Measurements from ENCODE around the gene CASD1. TPM values are rescaled to one million over a fixed set of nuclear protein-coding genes. Genes with fewer than 3 reads are reported as not detected.

Gene CASD1
- total and polyA plus RNA-seq, 2 of the 4 experiments (the other 2 are of a cell fraction), result 4.0 to 4.5 TPM

GRCh38 chr7:94577357-94577756 is 67.7 kb downstream of the CASD1 start:
- no peaks in the 10 kb centered on the region for H3K36me3 ChIP-seq (ENCODE audit: control insufficient read depth, insufficient read depth, low read length)
- no peak overlapping the region for H2AK5ac ChIP-seq (ENCODE audit: low read depth, low read length)
- no peaks in the 10 kb centered on the region for H3K79me1 ChIP-seq (ENCODE audit: low read depth in 1 of 2, low read length in 2 of 2)
- TF ChIP-seq MXI1 (IDR thresholded peaks at IDR 0.05; ENCODE audit: borderline replicate concordance, low read depth, low read length) (no peak), NFE2L2 (IDR thresholded peaks at IDR 0.05; ENCODE audit: low read depth, low read length) (no peak), POLR2A (IDR thresholded peaks at IDR 0.05; ENCODE audit: low read depth, low read length) (no peak)
- peaks cover 6% of the 10 kb centered on the region for H3K9me3 ChIP-seq (ENCODE audit: control insufficient read depth, insufficient read depth, low read length)
- CTCF ChIA-PET, result no interaction called here
- H3K9ac ChIP-seq (ENCODE audit: low read depth, low read length), result no peak overlapping the region
- no peak overlapping the region for H2BK15ac ChIP-seq (ENCODE audit: low read depth, low read length)
- H2BK120ac ChIP-seq (ENCODE audit: low read depth, low read length), result no peak overlapping the region
- H3K27ac ChIP-seq (ENCODE audit: insufficient read depth, low read length), result no peak overlapping the region
- H4K91ac ChIP-seq (ENCODE audit: insufficient read depth, low read depth, low read length), result no peak overlapping the region
- intact Hi-C loops (cut with micrococcal nuclease) (no loop called here), dilution Hi-C loops (cut with HindIII; ENCODE audit: low sequenced_read_pairs, unreplicated experiment) (no loop called here), in situ Hi-C loops (cut with MboI; ENCODE audit: low sequenced_read_pairs) (no loop called here)
- H3K4me1 ChIP-seq (ENCODE audit: control insufficient read depth, insufficient read depth, low read length), result peaks cover 1% of the 10 kb centered on the region; the same call in 1 of the 2 replicates
- no peak overlapping the region for H3K23ac ChIP-seq (ENCODE audit: low read depth, low read length)
- H3K18ac ChIP-seq (ENCODE audit: low read depth, low read length), result no peak overlapping the region
- no peaks in the 10 kb centered on the region for H3K9me1 ChIP-seq (ENCODE audit: insufficient read depth, low read length)
- POLR2A ChIA-PET (ENCODE audit: unreplicated experiment), result no interaction called here
- H3K27me3 ChIP-seq (ENCODE audit: control insufficient read depth, insufficient read depth, low read length), result no peaks in the 10 kb centered on the region
- H3K14ac ChIP-seq (replicated peaks; ENCODE audit: low read depth, low read length), result no peak overlapping the region
- H4K20me1 ChIP-seq (ENCODE audit: insufficient read depth, low read length), result no peaks in the 10 kb centered on the region
- no peak for ATAC-seq (ENCODE audit: low read depth)
- DNase-seq, result no peak
- no peak overlapping the region for H3K56ac ChIP-seq (ENCODE audit: extremely low read depth, insufficient read depth, low read length)
- no peak overlapping the region for H2AFZ ChIP-seq (replicated peaks; ENCODE audit: low read length, poor library complexity)
- no peak overlapping the region for H4K8ac ChIP-seq (ENCODE audit: low read depth in 2 of 2, low read length in 2 of 2)
- H4K5ac ChIP-seq (ENCODE audit: low read depth, low read length), result no peak overlapping the region
- H2AK9ac ChIP-seq (replicated peaks; ENCODE audit: low read depth, low read length, poor library complexity), result no peak overlapping the region
- BruUV-seq (replicated peaks), result no TSS peak
- WGBS, 2 experiments (ENCODE audit: extremely low coverage in 2 of 2, insufficient read length in 1 of 2), result no CpG with 5 or more reads among the region's 1 CpG
- no peak overlapping the region for H2BK5ac ChIP-seq (ENCODE audit: low read depth, low read length, poor library complexity, severe bottlenecking)
- H3K4me3 ChIP-seq (ENCODE audit: insufficient read depth, low read depth, low read length), result no peak overlapping the region
- no peak overlapping the region for H3K4ac ChIP-seq (ENCODE audit: low read depth, low read length)
- no peak overlapping the region for H2BK20ac ChIP-seq (ENCODE audit: low read depth, low read length)
- no peak overlapping the region for H3K4me2 ChIP-seq (ENCODE audit: low read depth, low read length)
